GM23338 (cell line): ENCODE data around the gene AGPAT3. TPM values are rescaled to one million over a fixed set of nuclear protein-coding genes. Genes with fewer than 3 reads are reported as not detected.
A peak's percentile ranks its signal among the peaks of the same experiment; 100 is the strongest.

ENCODE experiments used
- ATAC-seq: fragments of 200-7000 bp; cut with Tn5 transposase; 3 replicates; pipeline ENCODE4 v1.9.1; 2020
- DNase-seq: peaks from one replicate; pipeline ENCODE4 v3.0.0-alpha.2; 2015; ENCODE audit warnings: low spot score
- H2AFZ ChIP-seq: fragments of 200-600 bp; sonication (generic); 2 replicates; pipeline ENCODE4 v1.8.0; 2016; ENCODE audit warnings: antibody characterized with exemption, mild to moderate bottlenecking, moderate library complexity
- H3F3A ChIP-seq: fragments of 200-600 bp; sonication (generic); replicated peaks from 2 replicates; pipeline ENCODE4 v1.8.0; 2017; ENCODE audit warnings: antibody characterized with exemption, mixed run types, low read depth
- H3K27ac ChIP-seq: fragments of 200-600 bp; sonication (generic); 2 replicates; pipeline ENCODE4 v1.6.1; 2016; ENCODE audit warnings: low read depth
- H3K27me3 ChIP-seq: fragments of 200-600 bp; sonication (generic); 2 replicates; pipeline ENCODE4 v1.8.0; 2016; ENCODE audit warnings: mild to moderate bottlenecking, mixed run types, moderate library complexity; ENCODE audit not compliant: insufficient read depth
- H3K36me3 ChIP-seq: fragments of 200-600 bp; sonication (generic); 2 replicates; pipeline ENCODE4 v1.8.0; 2016; ENCODE audit warnings: mild to moderate bottlenecking; ENCODE audit not compliant: insufficient read depth
- H3K4me1 ChIP-seq: fragments of 200-600 bp; sonication (generic); 2 replicates; pipeline ENCODE4 v1.8.0; 2016; ENCODE audit warnings: mild to moderate bottlenecking, moderate library complexity; ENCODE audit not compliant: insufficient read depth
- H3K4me2 ChIP-seq: fragments of 200-600 bp; sonication (generic); 2 replicates; pipeline ENCODE4 v1.7.1; 2017; ENCODE audit warnings: mixed run types
- H3K4me3 ChIP-seq: fragments of 200-600 bp; sonication (generic); 2 replicates; pipeline ENCODE4 v1.6.1; 2016; ENCODE audit warnings: mixed run types
- H3K79me2 ChIP-seq: fragments of 200-600 bp; sonication (generic); replicated peaks from 2 replicates; pipeline ENCODE4 v1.8.0; 2017; ENCODE audit warnings: mild to moderate bottlenecking; ENCODE audit not compliant: insufficient read depth
- H3K9me2 ChIP-seq: fragments of 200-600 bp; sonication (generic); 2 replicates; pipeline ENCODE4 v1.8.0; 2017; ENCODE audit not compliant: insufficient read depth
- H4K20me1 ChIP-seq: fragments of 200-600 bp; sonication (generic); replicated peaks from 2 replicates; pipeline ENCODE4 v1.8.0; 2017; ENCODE audit warnings: mild to moderate bottlenecking; ENCODE audit not compliant: insufficient read depth
- H3K27ac Mint-ChIP-seq: 2 replicates; pipeline ENCODE4 v1.8.0; 2020; ENCODE audit warnings: inconsistent platforms, mild to moderate bottlenecking, moderate library complexity, mixed read lengths
- H3K27me3 Mint-ChIP-seq: 3 replicates; pipeline ENCODE4 v1.8.0; 2022; ENCODE audit warnings: low read depth, mild to moderate bottlenecking, moderate library complexity, mixed read lengths, inconsistent platforms; ENCODE audit not compliant: insufficient read depth, poor library complexity
- H3K36me3 Mint-ChIP-seq: 3 replicates; pipeline ENCODE4 v1.8.0; 2021; ENCODE audit warnings: low read depth, mild to moderate bottlenecking, inconsistent platforms, moderate library complexity, mixed read lengths
- H3K4me1 Mint-ChIP-seq: 3 replicates; pipeline ENCODE4 v1.8.0; 2020; ENCODE audit warnings: mild to moderate bottlenecking, inconsistent platforms, mixed read lengths
- H3K4me3 Mint-ChIP-seq: 3 replicates; pipeline ENCODE4 v1.8.0; 2021; ENCODE audit warnings: moderate library complexity, mild to moderate bottlenecking, inconsistent platforms, mixed read lengths
- H3K9me3 Mint-ChIP-seq: 3 replicates; pipeline ENCODE4 v1.8.0; 2020; ENCODE audit warnings: moderate library complexity, mild to moderate bottlenecking, inconsistent platforms, mixed read lengths
- CREB1 ChIP-seq: fragments of 250-450 bp; sonication (Bioruptor Pico); IDR thresholded peaks from 2 replicates; pipeline ENCODE4 v1.5.0; 2020; ENCODE audit warnings: low read depth, mild to moderate bottlenecking, moderate library complexity
- CTCF ChIP-seq, 2 experiments: fragments of 200-600 bp in 1 of 2; sonication (generic) in 1 of 2; conservative IDR thresholded peaks; 2 replicates each; pipeline versions ENCODE4 v1.5.1 to v1.6.1; 2016 to 2017; ENCODE audit warnings: antibody characterized with exemption in 2 of 2, low read depth in 2 of 2, mild to moderate bottlenecking in 2 of 2, moderate library complexity in 1 of 2
- ETS1 ChIP-seq: IDR thresholded peaks from 2 replicates; pipeline ENCODE4 v1.6.1; 2016; ENCODE audit warnings: antibody characterized with exemption
- EZH2 ChIP-seq: fragments of 200-600 bp; sonication (generic); IDR thresholded peaks from one replicate; pipeline ENCODE4 v1.8.0; 2017; ENCODE audit warnings: antibody characterized with exemption, mild to moderate bottlenecking, low read depth; ENCODE audit not compliant: unreplicated experiment
- EZH2phosphoT487 ChIP-seq: fragments of 200-600 bp; sonication (generic); IDR thresholded peaks from one replicate; pipeline ENCODE4 v1.8.1; 2018; ENCODE audit warnings: antibody characterized with exemption; ENCODE audit not compliant: unreplicated experiment
- NANOG ChIP-seq: IDR thresholded peaks from 2 replicates; pipeline ENCODE4 v1.6.1; 2016; ENCODE audit warnings: antibody characterized with exemption, borderline replicate concordance
- POLR2AphosphoS5 ChIP-seq: IDR thresholded peaks from 2 replicates; pipeline ENCODE4 v1.6.1; 2016; ENCODE audit warnings: antibody characterized with exemption, low read depth
- REST ChIP-seq: IDR thresholded peaks from one replicate; pipeline ENCODE4 v1.6.1; 2018; ENCODE audit warnings: antibody characterized with exemption; ENCODE audit not compliant: unreplicated experiment
- ZNF114 ChIP-seq: fragments of 250-450 bp; sonication (Bioruptor Pico); IDR thresholded peaks from 2 replicates; pipeline ENCODE4 v1.5.0; 2020; ENCODE audit warnings: mild to moderate bottlenecking, moderate library complexity
- ZNF331 ChIP-seq: fragments of 250-450 bp; sonication (Bioruptor Pico); IDR thresholded peaks from 2 replicates; pipeline ENCODE4 v1.5.0; 2020; ENCODE audit warnings: low read depth, mild to moderate bottlenecking, moderate library complexity
- polyA plus RNA-seq: library from polyadenylated mRNA; unstranded; fragments of >200 nt; fragmentation: Nextera tagmentation; extraction: Ambion mirVana; gene quantifications from 2 replicates; pipeline ENCODE4 v1.2.1, GENCODE V29; 2016
- total RNA-seq: library from RNA; depleted of rRNA; stranded (reverse); fragments of >200 nt; shearing (Covaris generic); gene quantifications from 2 replicates; pipeline ENCODE4 v1.2.3, GENCODE V29; 2014

AGPAT3 gene
- total and polyA plus RNA-seq, 2 experiments from 2014 or later = 2.1 to 6.1 TPM

GRCh38 chr21:43924421-43925095 lies 59.5 kb downstream of the AGPAT3 start:
- no peak overlapping the region for H3K4me3 ChIP-seq
- H4K20me1 ChIP-seq = no peaks in the 10 kb centered on the region
- H3K36me3 Mint-ChIP-seq = no peaks in the 10 kb centered on the region
- peaks cover 33% of the 10 kb centered on the region for H3K27me3 Mint-ChIP-seq
- 0 out of 2 replicates have a peak, but pooled peaks cover 4% of the 10 kb centered on the region for H3F3A ChIP-seq
- no peak for TF ChIP-seq EZH2
- no peak for TF ChIP-seq POLR2AphosphoS5
- TF ChIP-seq ETS1 = no peak
- no peak for TF ChIP-seq ZNF114 (CRISPR knock-in tag)
- no peak for TF ChIP-seq NANOG
- no peak for TF ChIP-seq ZNF331 (CRISPR knock-in tag)
- TF ChIP-seq EZH2phosphoT487 = no peak
- TF ChIP-seq REST = no peak
- no peak for TF ChIP-seq CTCF (conservative IDR thresholded peaks at IDR 0.05; ENCODE audit: low read depth in 2 of 2)
- no peak for TF ChIP-seq CREB1 (CRISPR knock-in tag)
- no peak overlapping the region for H3K4me3 Mint-ChIP-seq
- H3K79me2 ChIP-seq = no peaks in the 10 kb centered on the region
- H3K4me1 ChIP-seq = peaks cover 10% of the 10 kb centered on the region
- ATAC-seq (no peak), DNase-seq (no peak)
- H3K9me2 ChIP-seq = no peaks in the 10 kb centered on the region
- no peaks in the 10 kb centered on the region for H3K36me3 ChIP-seq
- no peak overlapping the region for H3K4me2 ChIP-seq
- no peak overlapping the region for H2AFZ ChIP-seq
- H3K27ac Mint-ChIP-seq = peak overlapping the region; percentile 59; the same call in 1 of the 2 replicates
- no peak overlapping the region for H3K27ac ChIP-seq
- no peaks in the 10 kb centered on the region; the same call in 2 of the 3 replicates for H3K9me3 Mint-ChIP-seq
- peaks cover 40% of the 10 kb centered on the region for H3K4me1 Mint-ChIP-seq
- no peaks in the 10 kb centered on the region for H3K27me3 ChIP-seq
